HG03139 (cell line): ENCODE data around the gene MAB21L1.

ENCODE experiments used
- ATAC-seq: cut with Tn5 transposase; IDR thresholded peaks from one replicate; pipeline ENCODE4 v1.9.1; 2021; ENCODE audit not compliant: unreplicated experiment

MAB21L1 gene

DNA sequence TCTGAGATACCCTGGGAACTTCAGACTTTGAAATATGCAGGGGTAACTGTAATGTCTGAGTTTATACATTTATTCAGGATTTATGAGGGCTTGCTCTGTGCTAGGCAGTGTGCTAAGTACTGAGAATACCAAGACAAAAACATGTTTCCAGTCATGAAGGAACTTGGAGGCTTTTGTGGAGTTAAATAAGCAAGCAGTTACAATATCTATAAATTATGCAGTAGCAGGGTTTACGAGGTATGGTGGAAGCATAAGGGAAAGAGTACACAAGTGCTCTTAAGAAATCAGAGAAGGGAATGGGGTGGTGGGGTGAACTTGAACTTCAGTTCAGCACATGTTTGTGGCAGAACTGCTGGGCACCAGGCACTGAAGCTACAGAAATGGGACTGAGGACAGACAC is 28.0 kb downstream of the MAB21L1 start:
- ATAC-seq, result no peak
